Endodermal cell (in vitro differentiated cells): ENCODE measurements around the gene METTL25B. TPM values are rescaled to one million over a fixed set of nuclear protein-coding genes. Genes with fewer than 3 reads are reported as not detected.

ENCODE experiments used
- DNase-seq: peaks from one replicate; pipeline ENCODE4 v3.0.0-alpha.2; 2017
- H3K27ac ChIP-seq: 2 replicates; pipeline ENCODE4 v1.5.1; 2013; ENCODE audit warnings: mild to moderate bottlenecking, low read depth, low read length, moderate library complexity
- H3K27me3 ChIP-seq: 2 replicates; pipeline ENCODE4 v1.6.1; 2013; ENCODE audit warnings: mild to moderate bottlenecking, low read length, moderate library complexity; ENCODE audit not compliant: insufficient read depth, control insufficient read depth, poor library complexity, severe bottlenecking
- H3K36me3 ChIP-seq: 2 replicates; pipeline ENCODE4 v1.7.0; 2013; ENCODE audit warnings: mild to moderate bottlenecking, low read length, moderate library complexity; ENCODE audit not compliant: control insufficient read depth, insufficient read depth
- H3K4me1 ChIP-seq: one replicate; pipeline ENCODE4 v1.7.0; 2013; ENCODE audit warnings: low read length; ENCODE audit not compliant: control insufficient read depth, insufficient read depth
- H3K4me3 ChIP-seq: 2 replicates; pipeline ENCODE4 v1.5.1; 2013; ENCODE audit warnings: mild to moderate bottlenecking, low read length, moderate library complexity
- H3K9ac ChIP-seq: 2 replicates; pipeline ENCODE4 v1.6.1; 2013; ENCODE audit warnings: mild to moderate bottlenecking, low read length, moderate library complexity; ENCODE audit not compliant: poor library complexity, severe bottlenecking; ENCODE audit errors: extremely low read depth
- H3K9me3 ChIP-seq: 2 replicates; pipeline ENCODE4 v1.6.1; 2013; ENCODE audit warnings: mild to moderate bottlenecking, low read length, moderate library complexity; ENCODE audit not compliant: control insufficient read depth
- H3K27ac Mint-ChIP-seq: 2 replicates; pipeline ENCODE4 v1.8.0; 2020; ENCODE audit warnings: mixed read lengths
- H3K27me3 Mint-ChIP-seq: 2 replicates; pipeline ENCODE4 v1.8.0; 2021; ENCODE audit warnings: mild to moderate bottlenecking, mixed read lengths; ENCODE audit not compliant: insufficient read depth
- H3K36me3 Mint-ChIP-seq: 2 replicates; pipeline ENCODE4 v1.8.0; 2020; ENCODE audit warnings: low read depth, mixed read lengths
- H3K4me1 Mint-ChIP-seq: 2 replicates; pipeline ENCODE4 v1.8.0; 2020; ENCODE audit warnings: mixed read lengths
- H3K4me3 Mint-ChIP-seq: 2 replicates; pipeline ENCODE4 v1.8.0; 2020; ENCODE audit warnings: mild to moderate bottlenecking, moderate library complexity, mixed read lengths
- H3K9me3 Mint-ChIP-seq: 2 replicates; pipeline ENCODE4 v1.8.0; 2020; ENCODE audit warnings: mild to moderate bottlenecking, mixed read lengths
- WGBS, 2 experiments: methylation state at CpG; one replicate each; pipeline versions ENCODE4 v1.1.5 to v1.1.7; 2013; ENCODE audit warnings: missing lambda C conversion rate in 2 of 2, mixed read lengths in 1 of 2; ENCODE audit not compliant: insufficient coverage in 1 of 2, insufficient read length in 1 of 2; 5-methylcytosine and 5-hydroxymethylcytosine counted together
- total RNA-seq, 2 donors: library from RNA; stranded (reverse); fragmentation: NEBNext Ultra II Directional in 1 of 2; extraction: Animal tissue kit (Norgen Biotek cat#: 25700) in 1 of 2; gene quantifications; 2 replicates in 1 of 2; 3 replicates in 1 of 2; pipeline ENCODE4 v1.2.1, GENCODE V29; 2021
- TF ChIP-seq, protein P1 (sequence below): fragments of 200-600 bp; sonication (generic); conservative IDR thresholded peaks from 2 replicates; pipeline ENCODE4 v1.5.0; 2021; ENCODE audit warnings: antibody characterized with exemption, mild to moderate bottlenecking

METTL25B gene
- total RNA-seq, 2 donors from 2014 or later: 25.9 to 35.5 TPM

DNA sequence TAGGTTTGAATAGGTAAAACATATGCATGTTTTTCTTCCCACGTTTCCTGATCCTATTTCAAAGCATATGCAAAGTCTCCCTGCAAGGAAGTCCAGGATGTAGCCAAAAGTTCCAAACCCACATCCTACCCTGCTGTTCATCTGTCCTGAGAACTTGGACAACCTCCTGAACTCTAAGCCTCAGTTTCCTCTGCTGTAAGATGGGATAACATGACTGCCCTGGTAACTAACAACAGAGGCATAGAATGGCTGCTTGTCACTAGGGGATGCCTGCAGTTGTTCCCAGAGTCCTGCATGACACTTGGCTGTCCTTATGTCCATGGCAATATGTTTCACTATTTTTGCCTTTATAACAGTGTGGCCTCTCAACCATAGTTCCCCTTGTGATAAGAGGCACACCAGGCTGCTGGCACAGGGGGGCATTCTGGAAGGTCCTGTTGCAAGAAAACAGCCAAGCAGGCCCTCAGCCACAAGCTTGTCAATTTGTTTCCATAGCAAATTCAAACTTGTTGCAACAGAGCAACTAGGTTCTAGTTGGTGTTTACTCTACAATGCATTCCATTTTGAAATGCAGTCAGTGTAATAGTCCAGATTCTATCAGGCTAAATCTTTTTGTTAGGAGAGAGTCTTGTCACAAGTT is 24.7 kb downstream of the METTL25B start:
- Mint-ChIP-seq H3K4me1 (peaks cover 28% of the 10 kb centered on the region), H3K27me3 (no peaks in the 10 kb centered on the region), H3K36me3 (no peaks in the 10 kb centered on the region), H3K4me3 (peak overlapping the region; percentile 88), H3K9me3 (no peaks in the 10 kb centered on the region), H3K27ac (peak overlapping the region; percentile 78)
- Histone ChIP-seq H3K9me3 (no peaks in the 10 kb centered on the region), H3K36me3 (peaks cover 16% of the 10 kb centered on the region), H3K4me1 (peaks cover 20% of the 10 kb centered on the region), H3K4me3 (peak overlapping the region; percentile 92), H3K27ac (no peak overlapping the region), H3K27me3 (no peaks in the 10 kb centered on the region), H3K9ac (peak overlapping the region; percentile 96)
- 78% methylated on average over 1 of the region's 1 CpG; no CpG with 5 or more reads in 1 of the 2 experiments for WGBS, 2 experiments
- TF ChIP-seq, protein P1, sequence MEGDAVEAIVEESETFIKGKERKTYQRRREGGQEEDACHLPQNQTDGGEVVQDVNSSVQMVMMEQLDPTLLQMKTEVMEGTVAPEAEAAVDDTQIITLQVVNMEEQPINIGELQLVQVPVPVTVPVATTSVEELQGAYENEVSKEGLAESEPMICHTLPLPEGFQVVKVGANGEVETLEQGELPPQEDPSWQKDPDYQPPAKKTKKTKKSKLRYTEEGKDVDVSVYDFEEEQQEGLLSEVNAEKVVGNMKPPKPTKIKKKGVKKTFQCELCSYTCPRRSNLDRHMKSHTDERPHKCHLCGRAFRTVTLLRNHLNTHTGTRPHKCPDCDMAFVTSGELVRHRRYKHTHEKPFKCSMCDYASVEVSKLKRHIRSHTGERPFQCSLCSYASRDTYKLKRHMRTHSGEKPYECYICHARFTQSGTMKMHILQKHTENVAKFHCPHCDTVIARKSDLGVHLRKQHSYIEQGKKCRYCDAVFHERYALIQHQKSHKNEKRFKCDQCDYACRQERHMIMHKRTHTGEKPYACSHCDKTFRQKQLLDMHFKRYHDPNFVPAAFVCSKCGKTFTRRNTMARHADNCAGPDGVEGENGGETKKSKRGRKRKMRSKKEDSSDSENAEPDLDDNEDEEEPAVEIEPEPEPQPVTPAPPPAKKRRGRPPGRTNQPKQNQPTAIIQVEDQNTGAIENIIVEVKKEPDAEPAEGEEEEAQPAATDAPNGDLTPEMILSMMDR: no peak
- DNase-seq: peak; percentile 36

GRCh38 chr1:156754219-156754618 is 25.9 kb downstream of the METTL25B start:
- Histone ChIP-seq H3K9ac (no peak overlapping the region), H3K27me3 (no peaks in the 10 kb centered on the region), H3K4me1 (peaks cover 11% of the 10 kb centered on the region), H3K9me3 (no peaks in the 10 kb centered on the region), H3K36me3 (peaks cover 12% of the 10 kb centered on the region), H3K27ac (no peak overlapping the region), H3K4me3 (no peak overlapping the region)
- Mint-ChIP-seq H3K9me3 (no peaks in the 10 kb centered on the region), H3K36me3 (no peaks in the 10 kb centered on the region), H3K27ac (no peak overlapping the region), H3K4me1 (peaks cover 15% of the 10 kb centered on the region), H3K4me3 (no peak overlapping the region), H3K27me3 (no peaks in the 10 kb centered on the region)
- 93 to 96% methylated on average over 7 to 8 of the region's 8 CpGs for WGBS, 2 experiments
- TF ChIP-seq, protein P1: no peak
- no peak for DNase-seq

- DNase-seq: no peak
- Histone ChIP-seq H3K27ac (no peak overlapping the region), H3K4me1 (peaks cover 12% of the 10 kb centered on the region), H3K9ac (no peak overlapping the region), H3K4me3 (no peak overlapping the region), H3K36me3 (peaks cover 4% of the 10 kb centered on the region), H3K9me3 (no peaks in the 10 kb centered on the region), H3K27me3 (no peaks in the 10 kb centered on the region)
- no peaks in the 10 kb centered on the region for H3K36me3 Mint-ChIP-seq
- TF ChIP-seq, protein P1: no peak
- H3K9me3 Mint-ChIP-seq: no peaks in the 10 kb centered on the region
- WGBS, 2 experiments: 94% methylated on average over 5 of the region's 5 CpGs; no CpG with 5 or more reads in 1 of the 2 experiments
- peaks cover 10% of the 10 kb centered on the region for H3K4me1 Mint-ChIP-seq
- no peak overlapping the region for H3K27ac Mint-ChIP-seq
- H3K4me3 Mint-ChIP-seq: no peak overlapping the region
- H3K27me3 Mint-ChIP-seq: no peaks in the 10 kb centered on the region
Measured at GRCh38 chr1:156755527-156755950, 27.3 kb downstream of the METTL25B start.
